GM10847 (cell line): ENCODE results near the gene ZNF574.

Source experiments
- POLR2A ChIP-seq: IDR thresholded peaks from 2 replicates; pipeline ENCODE4 v1.6.1; 2011; ENCODE audit not compliant: insufficient read length; ENCODE audit errors: extremely low read depth

Gene ZNF574

GRCh38 chr19:42053037-42053935, 22.7 kb upstream of the ZNF574 start:
- TF ChIP-seq POLR2A, result no peak

GRCh38 chr19:42054205-42054604, 21.8 kb upstream of the ZNF574 start:
- no peak for TF ChIP-seq POLR2A

- TF ChIP-seq POLR2A, result no peak
These were observed 18.1 kb upstream of the ZNF574 start for GRCh38 chr19:42057846-42058245.

- TF ChIP-seq POLR2A, result no peak
These were observed 16.8 kb upstream of the ZNF574 start for GRCh38 chr19:42059196-42059595.

DNA sequence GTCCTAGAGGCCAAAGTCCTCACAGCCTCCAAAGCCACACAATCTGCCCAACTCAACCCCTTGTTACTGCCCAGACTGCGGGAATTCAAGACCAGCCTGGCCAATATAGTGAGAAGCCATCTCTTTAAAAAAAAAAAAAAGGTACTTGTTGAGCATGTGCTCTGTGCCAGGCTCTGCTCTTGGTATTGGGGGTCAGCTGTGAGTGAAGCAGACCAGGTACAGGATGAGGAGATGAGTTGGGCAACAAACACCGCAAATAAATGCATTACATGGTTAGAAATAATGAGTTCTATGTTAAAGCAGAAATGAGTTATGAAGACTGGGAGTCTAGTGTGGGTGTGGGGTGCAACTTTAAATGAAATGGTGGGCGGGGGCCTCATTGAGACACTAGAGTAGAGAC, 15.8 kb upstream of the ZNF574 start:
- no peak for TF ChIP-seq POLR2A

DNA sequence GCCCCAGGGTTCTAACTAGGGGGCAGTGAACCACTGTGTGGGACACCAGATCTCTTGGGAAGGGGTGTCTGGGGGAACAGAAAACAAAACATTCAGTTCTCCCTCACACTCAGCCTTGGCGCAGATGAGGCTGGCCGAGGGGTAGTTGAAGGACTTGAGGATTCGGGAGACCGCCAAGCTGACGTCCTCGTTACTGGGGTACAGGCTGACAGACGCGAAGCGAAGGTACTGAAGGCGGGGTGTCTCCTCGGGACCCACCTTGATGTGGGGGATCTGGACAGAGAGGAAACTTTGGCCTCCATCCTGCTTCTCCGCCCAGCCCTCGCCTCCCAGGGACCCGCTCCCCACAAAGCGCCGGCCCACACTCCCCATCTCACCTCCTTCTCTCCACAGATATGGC, 13.6 kb upstream of the ZNF574 start:
- TF ChIP-seq POLR2A, result no peak

DNA sequence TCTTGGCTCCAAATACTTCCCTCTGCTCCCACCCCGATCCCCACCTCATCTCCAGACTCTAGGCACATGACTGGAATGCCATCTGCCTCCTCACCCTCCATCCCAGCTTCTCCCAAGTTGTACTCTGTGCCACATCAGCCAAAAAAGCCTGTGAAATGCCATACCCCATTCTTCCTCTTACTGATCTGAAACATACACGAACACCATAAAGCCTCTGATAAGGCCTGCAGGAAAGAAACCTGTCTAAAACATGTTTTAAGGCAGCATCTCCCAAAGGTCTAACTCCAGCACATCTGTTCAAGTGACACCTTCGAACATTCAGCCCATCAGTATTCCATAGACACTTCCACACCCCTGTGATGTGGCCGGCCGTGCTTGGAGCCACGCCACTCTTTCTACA, 11.5 kb upstream of the ZNF574 start:
- no peak for TF ChIP-seq POLR2A

GRCh38 chr19:42065051-42065450, 10.9 kb upstream of the ZNF574 start:
- no peak for TF ChIP-seq POLR2A

GRCh38 chr19:42065511-42065910, 10.5 kb upstream of the ZNF574 start:
- no peak for TF ChIP-seq POLR2A

GRCh38 chr19:42066075-42066754, 9.8 kb upstream of the ZNF574 start:
- no peak for TF ChIP-seq POLR2A

DNA sequence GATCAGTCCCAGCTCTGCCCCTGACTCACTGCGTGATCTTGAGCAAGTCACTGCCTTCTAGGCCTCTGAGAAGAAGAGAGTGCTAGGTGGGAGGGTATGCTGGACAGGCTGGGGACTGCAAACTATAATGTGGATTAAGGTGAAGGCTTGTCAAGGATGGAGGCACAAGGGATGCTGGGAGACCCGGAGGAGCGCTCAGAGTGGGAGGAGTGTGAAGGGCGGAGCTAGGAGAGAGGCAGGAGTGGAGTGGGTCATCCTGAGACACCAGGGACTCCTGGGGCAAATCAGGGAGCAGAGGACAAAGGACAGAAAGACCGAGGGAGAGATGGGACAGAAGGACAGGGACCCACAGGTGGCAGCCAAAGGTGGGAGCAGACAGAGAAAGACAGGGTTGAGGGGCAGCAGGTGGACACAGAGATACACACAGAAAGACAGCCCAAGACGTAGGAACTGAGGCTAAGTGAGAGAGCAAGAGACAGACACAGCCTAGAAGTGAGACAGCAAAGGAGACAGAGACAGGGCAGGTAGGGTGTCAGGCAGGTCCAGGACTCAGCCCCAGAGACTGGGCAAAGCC, 8.6 kb upstream of the ZNF574 start:
- TF ChIP-seq POLR2A, result no peak

DNA sequence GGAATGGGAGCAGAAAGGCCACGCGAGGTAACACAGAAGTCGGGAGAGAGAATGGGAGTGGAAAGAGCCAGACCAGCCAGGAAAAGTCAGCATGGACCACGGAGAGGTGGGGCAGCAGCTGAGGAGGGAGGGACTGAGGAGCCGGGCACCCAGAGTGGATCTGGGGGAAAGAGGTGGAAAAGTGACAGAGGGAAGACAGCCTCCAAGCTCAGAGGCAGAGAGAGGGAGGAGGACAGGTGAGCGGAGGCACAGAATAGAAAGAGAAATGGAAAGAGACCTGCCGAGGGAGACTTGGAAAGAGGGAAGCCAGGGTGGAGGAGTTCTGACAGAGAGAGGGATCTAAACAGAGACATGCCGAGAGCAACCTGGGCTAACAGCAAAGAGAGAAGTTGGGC, 7.6 kb upstream of the ZNF574 start:
- TF ChIP-seq POLR2A, result no peak

- TF ChIP-seq POLR2A, result no peak
These were observed 7.0 kb upstream of the ZNF574 start for GRCh38 chr19:42068756-42069571.

- TF ChIP-seq POLR2A, result no peak
These were observed 6.2 kb upstream of the ZNF574 start, which contains the start of gene GRIK5 for GRCh38 chr19:42069619-42070351. GRIK5 (minus strand) TSS chr19:42070206; CDS start chr19:42065770, 4,436 bp downstream.
